ENCODE measurements around the gene SPI1.

SPI1 gene

GRCh38 chr11:47394322-47395222 lies 16.2 kb upstream of the SPI1 start:
- TF ChIP-seq CTCF (IDR thresholded peaks at IDR 0.05) = no peak
- no peak for TF ChIP-seq ZFX (IDR thresholded peaks at IDR 0.05; ENCODE audit: borderline replicate concordance)
- no peak overlapping the region for H3K27ac ChIP-seq

GRCh38 chr11:47394050-47394321 lies 15.6 kb upstream of the SPI1 start:
- H3K27ac ChIP-seq = no peak overlapping the region
- TF ChIP-seq ZFX (IDR thresholded peaks at IDR 0.05; ENCODE audit: borderline replicate concordance) (no peak), CTCF (IDR thresholded peaks at IDR 0.05) (no peak)

- no peak for TF ChIP-seq ZFX (IDR thresholded peaks at IDR 0.05; ENCODE audit: borderline replicate concordance)
- TF ChIP-seq CTCF (IDR thresholded peaks at IDR 0.05) = no peak
- H3K27ac ChIP-seq = no peak overlapping the region
These were observed 15.1 kb upstream of the SPI1 start for GRCh38 chr11:47393163-47394049.

- H3K27ac ChIP-seq = no peak overlapping the region
- no peak for TF ChIP-seq CTCF (IDR thresholded peaks at IDR 0.05)
- no peak for TF ChIP-seq ZFX (IDR thresholded peaks at IDR 0.05; ENCODE audit: borderline replicate concordance)
These were observed 14.3 kb upstream of the SPI1 start for GRCh38 chr11:47392546-47393162.

GRCh38 chr11:47391711-47392432 lies 13.5 kb upstream of the SPI1 start:
- H3K27ac ChIP-seq = no peak overlapping the region
- TF ChIP-seq CTCF (IDR thresholded peaks at IDR 0.05) = no peak
- no peak for TF ChIP-seq ZFX (IDR thresholded peaks at IDR 0.05; ENCODE audit: borderline replicate concordance)

- TF ChIP-seq ZFX (IDR thresholded peaks at IDR 0.05; ENCODE audit: borderline replicate concordance) (no peak), CTCF (IDR thresholded peaks at IDR 0.05) (no peak)
- H3K27ac ChIP-seq = no peak overlapping the region
These were observed 12.8 kb upstream of the SPI1 start for GRCh38 chr11:47391077-47391583.
